ENCODE measurements around the gene AAMDC.
"Not testable (repeated sequence)": the region's sequence is repeated elsewhere in the genome, so short reads cannot be mapped to it uniquely, and the experiment has no call there.

The AAMDC gene

GRCh38 chr11:77843700-77844099, 22.8 kb downstream of the AAMDC start:
- not testable (repeated sequence) for H3K9ac ChIP-seq (ENCODE audit: low read length); H2BK15ac ChIP-seq (replicated peaks; ENCODE audit: low read depth); H3K56ac ChIP-seq (ENCODE audit: low read length); H3K27ac ChIP-seq (ENCODE audit: low read depth, low read length); H3K4me2 ChIP-seq (ENCODE audit: low read length); H2BK5ac ChIP-seq (ENCODE audit: low read length); H2BK120ac ChIP-seq (ENCODE audit: low read depth, low read length); H4K5ac ChIP-seq (ENCODE audit: low read length); H3K4me1 ChIP-seq (ENCODE audit: control insufficient read depth, low read depth, low read length); H2AK5ac ChIP-seq (ENCODE audit: low read length); H3K23ac ChIP-seq (ENCODE audit: low read length); H3K79me2 ChIP-seq (ENCODE audit: control insufficient read depth, insufficient read depth, low read length); DNase-seq; H3K4me3 ChIP-seq (ENCODE audit: low read length); H3K18ac ChIP-seq (ENCODE audit: low read length); H4K8ac ChIP-seq (ENCODE audit: low read depth, low read length); H3K36me3 ChIP-seq (ENCODE audit: control insufficient read depth, insufficient read depth, low read length); H3K4ac ChIP-seq (ENCODE audit: low read depth, low read length); H3K79me1 ChIP-seq (ENCODE audit: low read length); H3K27me3 ChIP-seq (ENCODE audit: insufficient read depth, low read length, poor library complexity)
- no CpG with 5 or more reads among the region's 5 CpGs for WGBS (ENCODE audit: extremely low coverage, insufficient coverage, low lambda C conversion rate)

GRCh38 chr11:77851503-77851902, 30.6 kb downstream of the AAMDC start:
- Histone ChIP-seq H3K56ac (ENCODE audit: low read length) (no peak overlapping the region), H3K4me1 (ENCODE audit: control insufficient read depth, low read depth, low read length) (no peaks in the 10 kb centered on the region), H4K8ac (ENCODE audit: low read depth, low read length) (no peak overlapping the region), H3K79me2 (ENCODE audit: control insufficient read depth, insufficient read depth, low read length) (no peaks in the 10 kb centered on the region), H3K27me3 (ENCODE audit: insufficient read depth, low read length, poor library complexity) (no peaks in the 10 kb centered on the region), H3K27ac (ENCODE audit: low read depth, low read length) (no peak overlapping the region), H3K4me3 (ENCODE audit: low read length) (no peak overlapping the region), H2BK5ac (ENCODE audit: low read length) (no peak overlapping the region), H3K4ac (ENCODE audit: low read depth, low read length) (no peak overlapping the region), H3K9ac (ENCODE audit: low read length) (no peak overlapping the region), H3K23ac (ENCODE audit: low read length) (no peak overlapping the region), H2BK15ac (replicated peaks; ENCODE audit: low read depth) (no peak overlapping the region), H2BK120ac (ENCODE audit: low read depth, low read length) (no peak overlapping the region), H2AK5ac (ENCODE audit: low read length) (no peak overlapping the region), H3K36me3 (ENCODE audit: control insufficient read depth, insufficient read depth, low read length) (no peaks in the 10 kb centered on the region), H3K4me2 (ENCODE audit: low read length) (no peak overlapping the region), H3K79me1 (ENCODE audit: low read length) (no peaks in the 10 kb centered on the region), H4K5ac (ENCODE audit: low read length) (no peak overlapping the region), H3K18ac (ENCODE audit: low read length) (no peak overlapping the region)
- DNase-seq, result peak; percentile 10
- whole genome bisulfite sequencing (ENCODE audit: extremely low coverage, insufficient coverage, low lambda C conversion rate), result no CpG with 5 or more reads among the region's 1 CpG

GRCh38 chr11:77854838-77855237, 33.9 kb downstream of the AAMDC start:
- Histone ChIP-seq H3K79me1 (ENCODE audit: low read length) (no peaks in the 10 kb centered on the region), H3K4me2 (ENCODE audit: low read length) (no peak overlapping the region), H4K8ac (ENCODE audit: low read depth, low read length) (no peak overlapping the region), H2AK5ac (ENCODE audit: low read length) (no peak overlapping the region), H3K36me3 (ENCODE audit: control insufficient read depth, insufficient read depth, low read length) (no peaks in the 10 kb centered on the region), H2BK120ac (ENCODE audit: low read depth, low read length) (no peak overlapping the region), H3K27ac (ENCODE audit: low read depth, low read length) (no peak overlapping the region), H3K18ac (ENCODE audit: low read length) (no peak overlapping the region), H4K5ac (ENCODE audit: low read length) (no peak overlapping the region), H3K27me3 (ENCODE audit: insufficient read depth, low read length, poor library complexity) (no peaks in the 10 kb centered on the region), H3K4me3 (ENCODE audit: low read length) (peak overlapping the region; percentile 1), H2BK15ac (replicated peaks; ENCODE audit: low read depth) (no peak overlapping the region), H3K4me1 (ENCODE audit: control insufficient read depth, low read depth, low read length) (no peaks in the 10 kb centered on the region), H3K56ac (ENCODE audit: low read length) (no peak overlapping the region), H2BK5ac (ENCODE audit: low read length) (no peak overlapping the region), H3K23ac (ENCODE audit: low read length) (no peak overlapping the region), H3K79me2 (ENCODE audit: control insufficient read depth, insufficient read depth, low read length) (no peaks in the 10 kb centered on the region), H3K9ac (ENCODE audit: low read length) (no peak overlapping the region), H3K4ac (ENCODE audit: low read depth, low read length) (no peak overlapping the region)
- no CpG with 5 or more reads among the region's 2 CpGs for WGBS (ENCODE audit: extremely low coverage, insufficient coverage, low lambda C conversion rate)
- peak; percentile 16 for DNase-seq

GRCh38 chr11:77857906-77858457, 37.0 kb downstream of the AAMDC start:
- no CpG with 5 or more reads among the region's 10 CpGs for WGBS (ENCODE audit: extremely low coverage, insufficient coverage, low lambda C conversion rate)
- H3K4me1 ChIP-seq (ENCODE audit: control insufficient read depth, low read depth, low read length); H3K27me3 ChIP-seq (ENCODE audit: insufficient read depth, low read length, poor library complexity); H2BK5ac ChIP-seq (ENCODE audit: low read length); H3K18ac ChIP-seq (ENCODE audit: low read length); H3K79me2 ChIP-seq (ENCODE audit: control insufficient read depth, insufficient read depth, low read length); H4K8ac ChIP-seq (ENCODE audit: low read depth, low read length); H2AK5ac ChIP-seq (ENCODE audit: low read length); H3K56ac ChIP-seq (ENCODE audit: low read length); H3K27ac ChIP-seq (ENCODE audit: low read depth, low read length); H3K4me2 ChIP-seq (ENCODE audit: low read length); H3K23ac ChIP-seq (ENCODE audit: low read length); DNase-seq; H4K5ac ChIP-seq (ENCODE audit: low read length); H3K9ac ChIP-seq (ENCODE audit: low read length); H3K36me3 ChIP-seq (ENCODE audit: control insufficient read depth, insufficient read depth, low read length); H3K4me3 ChIP-seq (ENCODE audit: low read length); H3K79me1 ChIP-seq (ENCODE audit: low read length); H3K4ac ChIP-seq (ENCODE audit: low read depth, low read length); H2BK15ac ChIP-seq (replicated peaks; ENCODE audit: low read depth); H2BK120ac ChIP-seq (ENCODE audit: low read depth, low read length): not testable (repeated sequence)

- not testable (repeated sequence) for H3K27me3 ChIP-seq (ENCODE audit: insufficient read depth, low read length, poor library complexity); H3K9ac ChIP-seq (ENCODE audit: low read length); H3K4me2 ChIP-seq (ENCODE audit: low read length); H3K27ac ChIP-seq (ENCODE audit: low read depth, low read length); H3K56ac ChIP-seq (ENCODE audit: low read length); H3K79me1 ChIP-seq (ENCODE audit: low read length); H3K4ac ChIP-seq (ENCODE audit: low read depth, low read length); H3K23ac ChIP-seq (ENCODE audit: low read length); H3K36me3 ChIP-seq (ENCODE audit: control insufficient read depth, insufficient read depth, low read length); H4K5ac ChIP-seq (ENCODE audit: low read length); H2BK15ac ChIP-seq (replicated peaks; ENCODE audit: low read depth); H4K8ac ChIP-seq (ENCODE audit: low read depth, low read length); H3K4me1 ChIP-seq (ENCODE audit: control insufficient read depth, low read depth, low read length); DNase-seq; H3K18ac ChIP-seq (ENCODE audit: low read length); H3K4me3 ChIP-seq (ENCODE audit: low read length); H2BK5ac ChIP-seq (ENCODE audit: low read length); H3K79me2 ChIP-seq (ENCODE audit: control insufficient read depth, insufficient read depth, low read length); H2AK5ac ChIP-seq (ENCODE audit: low read length); H2BK120ac ChIP-seq (ENCODE audit: low read depth, low read length)
- WGBS (ENCODE audit: extremely low coverage, insufficient coverage, low lambda C conversion rate), result no CpG with 5 or more reads among the region's 10 CpGs
Measured at GRCh38 chr11:77861444-77861843, 40.5 kb downstream of the AAMDC start.

- no peaks in the 10 kb centered on the region for H3K36me3 ChIP-seq (ENCODE audit: control insufficient read depth, insufficient read depth, low read length)
- H3K9ac ChIP-seq (ENCODE audit: low read length), result no peak overlapping the region
- no peak overlapping the region for H3K23ac ChIP-seq (ENCODE audit: low read length)
- H4K5ac ChIP-seq (ENCODE audit: low read length), result no peak overlapping the region
- no peak overlapping the region for H3K18ac ChIP-seq (ENCODE audit: low read length)
- H3K4me3 ChIP-seq (ENCODE audit: low read length), result no peak overlapping the region
- H2AK5ac ChIP-seq (ENCODE audit: low read length), result no peak overlapping the region
- no peak overlapping the region for H3K27ac ChIP-seq (ENCODE audit: low read depth, low read length)
- no peaks in the 10 kb centered on the region for H3K79me1 ChIP-seq (ENCODE audit: low read length)
- H3K79me2 ChIP-seq (ENCODE audit: control insufficient read depth, insufficient read depth, low read length), result no peaks in the 10 kb centered on the region
- no peak overlapping the region for H2BK5ac ChIP-seq (ENCODE audit: low read length)
- no peak overlapping the region for H4K8ac ChIP-seq (ENCODE audit: low read depth, low read length)
- H2BK15ac ChIP-seq (replicated peaks; ENCODE audit: low read depth), result no peak overlapping the region
- WGBS (ENCODE audit: extremely low coverage, insufficient coverage, low lambda C conversion rate), result no CpG with 5 or more reads among the region's 1 CpG
- no peaks in the 10 kb centered on the region for H3K27me3 ChIP-seq (ENCODE audit: insufficient read depth, low read length, poor library complexity)
- H2BK120ac ChIP-seq (ENCODE audit: low read depth, low read length), result no peak overlapping the region
- no peak for DNase-seq
- H3K4me2 ChIP-seq (ENCODE audit: low read length), result no peak overlapping the region
- H3K4ac ChIP-seq (ENCODE audit: low read depth, low read length), result no peak overlapping the region
- no peaks in the 10 kb centered on the region for H3K4me1 ChIP-seq (ENCODE audit: control insufficient read depth, low read depth, low read length)
- H3K56ac ChIP-seq (ENCODE audit: low read length), result no peak overlapping the region
Measured at GRCh38 chr11:77865805-77866204, 44.9 kb downstream of the AAMDC start.
